GM23338 (cell line): ENCODE measurements around the gene CLDN6. TPM values are rescaled to one million over a fixed set of nuclear protein-coding genes. Genes with fewer than 3 reads are reported as not detected.

Experiments
- ATAC-seq: fragments of 200-7000 bp; cut with Tn5 transposase; 3 replicates; pipeline ENCODE4 v1.9.1; 2020
- DNase-seq: peaks from one replicate; pipeline ENCODE4 v3.0.0-alpha.2; 2015; ENCODE audit warnings: low spot score
- H2AFZ ChIP-seq: fragments of 200-600 bp; sonication (generic); 2 replicates; pipeline ENCODE4 v1.8.0; 2016; ENCODE audit warnings: antibody characterized with exemption, mild to moderate bottlenecking, moderate library complexity
- H3F3A ChIP-seq: fragments of 200-600 bp; sonication (generic); replicated peaks from 2 replicates; pipeline ENCODE4 v1.8.0; 2017; ENCODE audit warnings: antibody characterized with exemption, mixed run types, low read depth
- H3K27ac ChIP-seq: fragments of 200-600 bp; sonication (generic); 2 replicates; pipeline ENCODE4 v1.6.1; 2016; ENCODE audit warnings: low read depth
- H3K27me3 ChIP-seq: fragments of 200-600 bp; sonication (generic); 2 replicates; pipeline ENCODE4 v1.8.0; 2016; ENCODE audit warnings: mild to moderate bottlenecking, mixed run types, moderate library complexity; ENCODE audit not compliant: insufficient read depth
- H3K36me3 ChIP-seq: fragments of 200-600 bp; sonication (generic); 2 replicates; pipeline ENCODE4 v1.8.0; 2016; ENCODE audit warnings: mild to moderate bottlenecking; ENCODE audit not compliant: insufficient read depth
- H3K4me1 ChIP-seq: fragments of 200-600 bp; sonication (generic); 2 replicates; pipeline ENCODE4 v1.8.0; 2016; ENCODE audit warnings: mild to moderate bottlenecking, moderate library complexity; ENCODE audit not compliant: insufficient read depth
- H3K4me2 ChIP-seq: fragments of 200-600 bp; sonication (generic); 2 replicates; pipeline ENCODE4 v1.7.1; 2017; ENCODE audit warnings: mixed run types
- H3K4me3 ChIP-seq: fragments of 200-600 bp; sonication (generic); 2 replicates; pipeline ENCODE4 v1.6.1; 2016; ENCODE audit warnings: mixed run types
- H3K79me2 ChIP-seq: fragments of 200-600 bp; sonication (generic); replicated peaks from 2 replicates; pipeline ENCODE4 v1.8.0; 2017; ENCODE audit warnings: mild to moderate bottlenecking; ENCODE audit not compliant: insufficient read depth
- H3K9me2 ChIP-seq: fragments of 200-600 bp; sonication (generic); 2 replicates; pipeline ENCODE4 v1.8.0; 2017; ENCODE audit not compliant: insufficient read depth
- H4K20me1 ChIP-seq: fragments of 200-600 bp; sonication (generic); replicated peaks from 2 replicates; pipeline ENCODE4 v1.8.0; 2017; ENCODE audit warnings: mild to moderate bottlenecking; ENCODE audit not compliant: insufficient read depth
- H3K27ac Mint-ChIP-seq: 2 replicates; pipeline ENCODE4 v1.8.0; 2020; ENCODE audit warnings: inconsistent platforms, mild to moderate bottlenecking, moderate library complexity, mixed read lengths
- H3K27me3 Mint-ChIP-seq: 3 replicates; pipeline ENCODE4 v1.8.0; 2022; ENCODE audit warnings: low read depth, mild to moderate bottlenecking, moderate library complexity, mixed read lengths, inconsistent platforms; ENCODE audit not compliant: insufficient read depth, poor library complexity
- H3K36me3 Mint-ChIP-seq: 3 replicates; pipeline ENCODE4 v1.8.0; 2021; ENCODE audit warnings: low read depth, mild to moderate bottlenecking, inconsistent platforms, moderate library complexity, mixed read lengths
- H3K4me1 Mint-ChIP-seq: 3 replicates; pipeline ENCODE4 v1.8.0; 2020; ENCODE audit warnings: mild to moderate bottlenecking, inconsistent platforms, mixed read lengths
- H3K4me3 Mint-ChIP-seq: 3 replicates; pipeline ENCODE4 v1.8.0; 2021; ENCODE audit warnings: moderate library complexity, mild to moderate bottlenecking, inconsistent platforms, mixed read lengths
- H3K9me3 Mint-ChIP-seq: 3 replicates; pipeline ENCODE4 v1.8.0; 2020; ENCODE audit warnings: moderate library complexity, mild to moderate bottlenecking, inconsistent platforms, mixed read lengths
- CREB1 ChIP-seq: fragments of 250-450 bp; sonication (Bioruptor Pico); IDR thresholded peaks from 2 replicates; pipeline ENCODE4 v1.5.0; 2020; ENCODE audit warnings: low read depth, mild to moderate bottlenecking, moderate library complexity
- CTCF ChIP-seq, 2 experiments: fragments of 200-600 bp in 1 of 2; sonication (generic) in 1 of 2; conservative IDR thresholded peaks; 2 replicates each; pipeline versions ENCODE4 v1.5.1 to v1.6.1; 2016 to 2017; ENCODE audit warnings: antibody characterized with exemption in 2 of 2, low read depth in 2 of 2, mild to moderate bottlenecking in 2 of 2, moderate library complexity in 1 of 2
- ETS1 ChIP-seq: IDR thresholded peaks from 2 replicates; pipeline ENCODE4 v1.6.1; 2016; ENCODE audit warnings: antibody characterized with exemption
- EZH2 ChIP-seq: fragments of 200-600 bp; sonication (generic); IDR thresholded peaks from one replicate; pipeline ENCODE4 v1.8.0; 2017; ENCODE audit warnings: antibody characterized with exemption, mild to moderate bottlenecking, low read depth; ENCODE audit not compliant: unreplicated experiment
- EZH2phosphoT487 ChIP-seq: fragments of 200-600 bp; sonication (generic); IDR thresholded peaks from one replicate; pipeline ENCODE4 v1.8.1; 2018; ENCODE audit warnings: antibody characterized with exemption; ENCODE audit not compliant: unreplicated experiment
- JUNB ChIP-seq: IDR thresholded peaks from one replicate; pipeline ENCODE4 v1.6.1; 2016; ENCODE audit warnings: antibody characterized with exemption; ENCODE audit not compliant: unreplicated experiment
- POLR2AphosphoS5 ChIP-seq: IDR thresholded peaks from 2 replicates; pipeline ENCODE4 v1.6.1; 2016; ENCODE audit warnings: antibody characterized with exemption, low read depth
- REST ChIP-seq: IDR thresholded peaks from one replicate; pipeline ENCODE4 v1.6.1; 2018; ENCODE audit warnings: antibody characterized with exemption; ENCODE audit not compliant: unreplicated experiment
- STAT1 ChIP-seq: IDR thresholded peaks from one replicate; pipeline ENCODE4 v1.6.1; 2016; ENCODE audit warnings: antibody characterized with exemption; ENCODE audit not compliant: unreplicated experiment
- ZNF114 ChIP-seq: fragments of 250-450 bp; sonication (Bioruptor Pico); IDR thresholded peaks from 2 replicates; pipeline ENCODE4 v1.5.0; 2020; ENCODE audit warnings: mild to moderate bottlenecking, moderate library complexity
- polyA plus RNA-seq: library from polyadenylated mRNA; unstranded; fragments of >200 nt; fragmentation: Nextera tagmentation; extraction: Ambion mirVana; gene quantifications from 2 replicates; pipeline ENCODE4 v1.2.1, GENCODE V29; 2016
- total RNA-seq: library from RNA; depleted of rRNA; stranded (reverse); fragments of >200 nt; shearing (Covaris generic); gene quantifications from 2 replicates; pipeline ENCODE4 v1.2.3, GENCODE V29; 2014

CLDN6 gene
- total and polyA plus RNA-seq, 2 experiments from 2014 or later: 537 to 1,028 TPM

- no peak for TF ChIP-seq REST
- TF ChIP-seq EZH2phosphoT487: no peak
- no peak for TF ChIP-seq STAT1
- TF ChIP-seq JUNB: no peak
- no peak for TF ChIP-seq EZH2
- TF ChIP-seq POLR2AphosphoS5: peak; percentile 87
- TF ChIP-seq ZNF114 (CRISPR knock-in tag): no peak
- no peak for TF ChIP-seq CTCF (conservative IDR thresholded peaks at IDR 0.05; ENCODE audit: low read depth in 2 of 2)
- no peak for TF ChIP-seq CREB1 (CRISPR knock-in tag)
- TF ChIP-seq ETS1: peak; percentile 43; the same call in 1 of the 2 replicates
Observed at GRCh38 chr16:3036726-3037315, 18.8 kb upstream of the CLDN6 start, which contains the start of gene BICDL2 (continued).

- ATAC-seq: peak; percentile 49
- TF ChIP-seq ZNF114 (CRISPR knock-in tag) (no peak), STAT1 (no peak), EZH2 (no peak), REST (no peak), CTCF (conservative IDR thresholded peaks at IDR 0.05; ENCODE audit: low read depth in 2 of 2) (no peak)
Observed at GRCh38 chr16:3035972-3036725, 18.2 kb upstream of the CLDN6 start.

More at GRCh38 chr16:3035972-3036725, 18.2 kb upstream of the CLDN6 start:
- peaks cover 22% of the 10 kb centered on the region for H3K36me3 Mint-ChIP-seq
- peaks cover 24% of the 10 kb centered on the region for H3K27me3 Mint-ChIP-seq
- Histone ChIP-seq H4K20me1 (peaks cover 14% of the 10 kb centered on the region), H3K4me3 (peak overlapping the region; percentile 84), H3K27ac (no peak overlapping the region), H3K4me1 (peaks cover 28% of the 10 kb centered on the region; the same call in 1 of the 2 replicates), H3K27me3 (no peaks in the 10 kb centered on the region), H3K36me3 (no peaks in the 10 kb centered on the region), H2AFZ (no peak overlapping the region), H3K4me2 (peak overlapping the region; percentile 96), H3K9me2 (no peaks in the 10 kb centered on the region), H3K79me2 (no peaks in the 10 kb centered on the region), H3F3A (peaks cover 22% of the 10 kb centered on the region; the same call in 1 of the 2 replicates)
- H3K4me3 Mint-ChIP-seq: peak overlapping the region; percentile 79
- peaks cover 4% of the 10 kb centered on the region; the same call in 2 of the 3 replicates for H3K9me3 Mint-ChIP-seq
- H3K27ac Mint-ChIP-seq: no peak overlapping the region
- DNase-seq: peak; percentile 62
- H3K4me1 Mint-ChIP-seq: peaks cover 33% of the 10 kb centered on the region
